K562 (cell line): ENCODE measurements around the gene CBY3. TPM values are rescaled to one million over a fixed set of nuclear protein-coding genes. Genes with fewer than 3 reads are reported as not detected.
A peak's percentile ranks its signal among the peaks of the same experiment; 100 is the strongest.

ENCODE experiments used
- ATF1 ChIP-seq, 2 experiments: fragments of 450-650 bp in 1 of 2; IDR thresholded peaks; 2 replicates each; pipeline ENCODE4 v1.6.1; 2016; ENCODE audit warnings: missing compliant biosample characterization in 1 of 2, missing genetic modification characterization in 1 of 2
- BRD9 ChIP-seq: fragments of 450-650 bp; IDR thresholded peaks from 2 replicates; pipeline ENCODE4 v1.6.1; 2018; ENCODE audit warnings: low read depth; ENCODE audit not compliant: partially characterized antibody
- CBFB ChIP-seq: sonication (generic); formaldehyde crosslinking; IDR thresholded peaks from 2 replicates; pipeline ENCODE4 v1.4.0; 2020; ENCODE audit warnings: mild to moderate bottlenecking, missing genetic modification reagents
- GTF2F1 ChIP-seq: IDR thresholded peaks from 2 replicates; pipeline ENCODE4 v1.6.1; 2011; ENCODE audit warnings: low read depth, low read length, improper control_type of control experiment
- NKRF ChIP-seq: fragments of 450-650 bp; IDR thresholded peaks from 2 replicates; pipeline ENCODE4 v1.6.1; 2016; ENCODE audit warnings: borderline replicate concordance
- SMARCB1 ChIP-seq: IDR thresholded peaks from 2 replicates; pipeline ENCODE4 v1.6.1; 2011; ENCODE audit warnings: improper control_type of control experiment, low read depth; ENCODE audit not compliant: insufficient read length
- TFE3 ChIP-seq: fragments of 450-650 bp; formaldehyde crosslinking; IDR thresholded peaks from 2 replicates; pipeline ENCODE4 v1.4.0; 2020; ENCODE audit warnings: mild to moderate bottlenecking, mixed read lengths
- VEZF1 ChIP-seq: fragments of 200-800 bp; sonication (Bioruptor generic); IDR thresholded peaks from 2 replicates; pipeline ENCODE4 v1.6.1; 2017; ENCODE audit warnings: missing genetic modification characterization, missing compliant biosample characterization
- YY1 ChIP-seq, 3 experiments: IDR thresholded peaks; 2 replicates each; pipeline ENCODE4 v1.6.1; 2011; ENCODE audit warnings: low read length in 2 of 3, mild to moderate bottlenecking in 2 of 3, moderate library complexity in 2 of 3, borderline replicate concordance in 1 of 3, control low read depth in 1 of 3, low read depth in 1 of 3; ENCODE audit not compliant: insufficient read depth in 3 of 3, insufficient replicate concordance in 2 of 3, control insufficient read depth in 1 of 3, insufficient read length in 1 of 3; ENCODE audit errors: extremely low read depth in 1 of 3
- ZBED1 ChIP-seq: IDR thresholded peaks from 2 replicates; pipeline ENCODE4 v1.6.1; 2014
- ZNF175 ChIP-seq: fragments of 200-800 bp; sonication (Bioruptor generic); IDR thresholded peaks from 2 replicates; pipeline ENCODE4 v1.6.1; 2016; ENCODE audit warnings: low read depth, mild to moderate bottlenecking, missing genetic modification characterization, missing compliant biosample characterization
- ZNF436 ChIP-seq: fragments of 250-450, 450-650 bp; sonication (Bioruptor Pico); formaldehyde crosslinking; IDR thresholded peaks from 2 replicates; pipeline ENCODE4 v1.7.0; 2020; ENCODE audit warnings: mild to moderate bottlenecking
- polyA plus RNA-seq, 8 experiments: library from polyadenylated mRNA; depleted of rRNA in 4 of 8; stranded (reverse) in 5 of 8; unstranded in 3 of 8; fragments of >200 nt; fragmentation: Nextera tagmentation in 2 of 8; fragmentation: Illumina TruSeq in 1 of 8; extraction: Ambion mirVana in 2 of 8; extraction: Trizol in 1 of 8; gene quantifications; 2 replicates each; pipeline versions ENCODE4 v1.2.1 to v1.2.3, GENCODE V29; 2011 to 2014; ENCODE audit warnings: inconsistent platforms in 1 of 8, missing spikeins in 1 of 8
- total RNA-seq, 7 experiments: library from RNA; depleted of rRNA in 6 of 7; stranded (reverse); fragments of >200 nt in 6 of 7; fragmentation: Illumina TruSeq in 2 of 7; extraction: Trizol in 2 of 7; gene quantifications; 2 replicates each; pipeline versions ENCODE4 v1.2.1 to v1.2.3, GENCODE V29; 2011 to 2021; ENCODE audit warnings: low replicate concordance in 1 of 7

CBY3 gene
- total and polyA plus RNA-seq, 9 of the 15 experiments (the other 6 are each of a cell fraction or from before 2014, with no cell fraction given) = not detected

- peak; percentile 13; the same call in 1 of the 2 replicates for TF ChIP-seq VEZF1
- TF ChIP-seq NKRF = peak; percentile 21; the same call in 1 of the 2 replicates
- no peak for TF ChIP-seq ZNF436 (CRISPR knock-in tag)
- no peak for TF ChIP-seq ATF1 (CRISPR knock-in tag; IDR thresholded peaks at IDR 0.05)
- TF ChIP-seq ATF1 (tag; IDR thresholded peaks at IDR 0.05) = peak; percentile 78
- no peak for TF ChIP-seq BRD9
- TF ChIP-seq YY1 (IDR thresholded peaks at IDR 0.05; ENCODE audit: borderline replicate concordance in 1 of 3, control insufficient read depth in 1 of 3, extremely low read depth in 1 of 3, insufficient read depth in 3 of 3, insufficient read length in 1 of 3, insufficient replicate concordance in 2 of 3, low read depth in 1 of 3, low read length in 2 of 3) = peak in 2 of 3 experiments; percentile 38 to 42
- peak; percentile 68; the same call in 1 of the 2 replicates for TF ChIP-seq GTF2F1
- TF ChIP-seq CBFB (CRISPR knock-in tag) = peak; percentile 36; the same call in 1 of the 2 replicates
- peak; percentile 80 for TF ChIP-seq TFE3 (CRISPR knock-in tag)
- peak; percentile 33; the same call in 1 of the 2 replicates for TF ChIP-seq ZNF175 (CRISPR knock-in tag)
- no peak for TF ChIP-seq ZBED1
- TF ChIP-seq SMARCB1 = no peak
These were observed 18.2 kb upstream of the CBY3 start, which contains the start of gene CANX (continued) for GRCh38 chr5:179698935-179699615.
